GM21367 (cell line): ENCODE results near the gene PCDHB13.

Experiments
- ATAC-seq: cut with Tn5 transposase; IDR thresholded peaks from one replicate; pipeline ENCODE4 v1.9.1; 2021; ENCODE audit not compliant: unreplicated experiment

Gene PCDHB13

DNA sequence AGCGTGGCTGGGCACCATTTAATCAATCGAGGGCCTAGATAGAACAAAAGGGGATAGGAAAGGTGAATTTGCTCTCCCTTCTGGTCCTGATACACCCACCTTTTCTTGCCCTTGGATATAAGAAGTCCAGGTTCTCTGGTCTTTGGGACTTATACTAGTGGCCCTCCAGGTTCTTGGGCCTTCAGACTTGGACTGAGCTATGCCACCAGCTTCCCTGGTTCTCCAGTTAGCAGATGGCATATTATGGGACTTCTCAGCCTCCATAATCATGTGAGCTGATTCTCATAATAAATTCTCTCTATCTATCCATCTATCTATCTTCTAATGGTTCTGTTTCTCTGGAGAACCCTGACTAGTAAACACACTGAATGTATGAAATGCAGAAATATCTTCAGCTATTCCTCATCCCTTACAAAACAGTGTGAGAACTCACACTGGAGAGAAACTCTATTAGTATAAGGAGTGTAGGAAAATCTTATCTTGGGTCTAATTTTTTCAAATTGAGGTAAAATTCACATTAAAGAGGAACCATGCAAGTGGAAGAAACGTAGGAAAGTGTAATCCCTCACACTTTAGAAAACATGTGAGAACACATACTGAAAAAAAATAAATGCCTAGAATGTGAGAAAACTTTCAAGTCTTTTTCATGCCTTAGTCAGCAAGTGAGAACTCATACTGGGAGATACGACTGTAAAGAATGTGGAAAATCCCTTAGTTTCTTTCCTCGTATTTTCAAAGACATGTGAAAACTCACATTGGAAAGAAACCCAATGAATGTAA lies 46.9 kb downstream of the PCDHB13 start:
- no peak for ATAC-seq

DNA sequence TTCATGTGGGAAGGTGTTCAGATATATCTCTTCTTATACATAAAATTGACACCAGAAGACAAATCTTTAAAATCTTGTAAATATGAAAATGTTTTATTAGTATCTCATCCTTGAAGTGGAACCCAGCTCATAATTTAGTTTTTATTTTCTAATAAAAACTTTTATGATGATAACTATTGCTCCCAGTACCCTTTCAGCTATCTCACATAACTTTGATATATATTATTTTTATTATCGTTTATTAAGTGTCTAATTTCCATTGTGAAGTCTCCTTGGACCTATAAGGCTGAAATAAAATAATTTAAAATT lies 47.5 kb downstream of the PCDHB13 start:
- no peak for ATAC-seq
